WI38 (cell line): ENCODE measurements around the gene CLPSL1.

Source experiments
- H3K4me3 ChIP-seq: 2 replicates; pipeline ENCODE4 v1.5.1; 2011; ENCODE audit warnings: low read depth, mild to moderate bottlenecking, control low read depth, low read length
- CTCF ChIP-seq: IDR thresholded peaks from 2 replicates; pipeline ENCODE4 v1.5.1; 2012; ENCODE audit warnings: low read depth, mild to moderate bottlenecking, control low read depth, low read length

CLPSL1 gene

GRCh38 chr6:35833536-35833935, 52.7 kb downstream of the CLPSL1 start:
- no peak overlapping the region for H3K4me3 ChIP-seq
- no peak for TF ChIP-seq CTCF
